HG03565 (cell line): ENCODE results near the gene SPOCK1.

Experiments
- ATAC-seq: cut with Tn5 transposase; IDR thresholded peaks from one replicate; pipeline ENCODE4 v1.9.1; 2021; ENCODE audit warnings: mild to moderate bottlenecking, moderate library complexity; ENCODE audit not compliant: unreplicated experiment

The SPOCK1 gene

DNA sequence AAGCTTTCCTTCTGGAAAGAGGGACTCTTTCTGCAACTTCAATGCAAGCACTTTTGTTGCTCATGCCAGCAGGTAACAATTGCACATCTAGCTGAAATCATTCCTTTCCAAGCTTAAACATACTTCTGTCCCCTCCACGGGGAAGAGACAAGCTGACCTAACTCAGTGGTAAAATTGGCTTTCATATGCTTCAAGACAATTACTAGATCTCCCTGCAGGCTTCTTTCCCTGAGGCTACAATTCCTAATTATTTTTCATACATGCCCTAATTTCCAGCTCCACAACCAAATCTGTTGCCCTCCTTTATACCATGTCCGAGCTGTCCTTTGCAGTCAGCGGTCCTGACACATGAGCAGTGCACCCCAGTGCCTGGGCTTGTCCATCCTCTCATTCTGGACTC lies 324.9 kb downstream of the SPOCK1 start:
- no peak for ATAC-seq

DNA sequence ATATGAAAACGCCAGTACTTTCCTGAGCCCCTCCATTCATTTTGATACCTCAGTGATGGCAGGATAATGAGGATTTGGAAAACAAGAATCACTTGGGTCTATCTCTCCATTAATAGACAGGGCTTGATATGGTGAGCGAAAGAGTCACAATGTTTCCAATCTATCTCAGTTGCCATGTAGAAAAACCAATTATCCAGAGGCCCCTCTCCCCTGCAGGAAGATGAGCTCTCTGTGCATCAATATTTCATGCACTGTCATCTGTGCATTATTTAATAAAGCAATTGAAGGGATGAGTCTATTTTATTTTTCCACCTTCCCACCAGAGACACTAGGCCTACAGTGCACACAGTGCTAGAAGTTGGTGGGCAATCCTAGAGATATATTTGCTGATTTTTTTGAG lies 326.9 kb downstream of the SPOCK1 start:
- ATAC-seq: no peak

DNA sequence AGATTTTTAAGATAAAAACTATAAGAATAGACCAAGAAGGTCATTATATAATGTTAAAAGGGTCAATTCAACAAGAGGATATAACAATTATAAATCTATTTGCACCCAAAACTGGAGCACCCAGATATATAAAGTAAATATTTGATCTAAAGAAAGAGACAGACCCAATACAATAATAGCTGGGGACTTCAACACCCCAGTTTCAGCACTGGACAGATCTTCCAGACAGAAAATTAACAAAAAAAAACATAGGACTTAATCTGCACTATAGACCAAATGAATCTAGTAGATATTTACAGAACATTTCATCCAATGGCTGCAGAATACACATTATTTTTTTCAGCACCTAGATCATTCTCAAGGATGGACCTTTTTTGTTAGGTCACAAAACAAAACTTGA lies 331.9 kb downstream of the SPOCK1 start:
- ATAC-seq: no peak

GRCh38 chr5:137164961-137165360 lies 334.2 kb downstream of the SPOCK1 start:
- ATAC-seq: no peak

GRCh38 chr5:137164536-137164935 lies 334.6 kb downstream of the SPOCK1 start:
- no peak for ATAC-seq

GRCh38 chr5:137158691-137159090 lies 340.4 kb downstream of the SPOCK1 start:
- ATAC-seq: no peak

- ATAC-seq: no peak
Measured at GRCh38 chr5:137156180-137156579, 342.9 kb downstream of the SPOCK1 start.

- ATAC-seq: no peak
Measured at GRCh38 chr5:137155261-137156000, 343.7 kb downstream of the SPOCK1 start.

DNA sequence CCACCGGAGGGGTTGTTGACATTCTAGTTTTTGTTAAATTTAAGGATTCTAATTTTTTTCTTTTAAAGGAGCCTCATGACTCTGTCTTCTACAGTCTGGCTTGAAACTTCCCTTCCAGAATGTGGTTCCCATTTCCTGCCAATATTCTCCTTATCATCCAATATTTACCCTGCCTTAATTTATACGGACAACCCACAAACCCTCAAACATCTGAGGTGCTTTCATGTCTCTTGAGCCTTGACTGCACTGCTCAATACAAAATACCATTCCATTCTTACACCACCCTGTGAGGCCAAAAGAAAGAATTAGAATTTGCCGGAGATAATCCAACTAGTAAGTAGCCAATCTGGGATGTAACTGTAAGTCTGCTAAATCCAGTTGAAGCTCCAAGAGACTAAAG lies 346.5 kb downstream of the SPOCK1 start:
- no peak for ATAC-seq

- ATAC-seq: no peak
Measured at GRCh38 chr5:137148655-137149054, 350.5 kb downstream of the SPOCK1 start.

GRCh38 chr5:137148159-137148558 lies 351.0 kb downstream of the SPOCK1 start:
- no peak for ATAC-seq

DNA sequence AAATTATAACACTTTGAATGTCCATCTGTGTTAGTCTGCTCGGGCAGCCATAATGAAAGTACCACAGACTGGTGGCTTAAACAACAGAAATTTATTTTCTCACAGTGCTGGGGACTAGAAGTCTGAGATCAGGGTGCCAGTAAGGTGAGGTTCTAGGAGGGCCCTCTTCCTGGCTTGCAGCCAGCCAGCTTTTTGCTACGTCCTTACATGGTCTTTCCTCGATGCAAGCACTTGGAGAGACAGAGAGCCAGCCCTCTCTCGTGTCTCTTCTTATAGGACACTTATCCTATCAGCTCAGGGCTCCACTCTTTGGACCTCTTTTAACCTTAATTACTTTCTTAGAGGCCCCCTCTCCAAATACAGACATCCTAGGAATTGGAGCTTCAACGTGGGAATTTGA lies 351.8 kb downstream of the SPOCK1 start:
- ATAC-seq: no peak

DNA sequence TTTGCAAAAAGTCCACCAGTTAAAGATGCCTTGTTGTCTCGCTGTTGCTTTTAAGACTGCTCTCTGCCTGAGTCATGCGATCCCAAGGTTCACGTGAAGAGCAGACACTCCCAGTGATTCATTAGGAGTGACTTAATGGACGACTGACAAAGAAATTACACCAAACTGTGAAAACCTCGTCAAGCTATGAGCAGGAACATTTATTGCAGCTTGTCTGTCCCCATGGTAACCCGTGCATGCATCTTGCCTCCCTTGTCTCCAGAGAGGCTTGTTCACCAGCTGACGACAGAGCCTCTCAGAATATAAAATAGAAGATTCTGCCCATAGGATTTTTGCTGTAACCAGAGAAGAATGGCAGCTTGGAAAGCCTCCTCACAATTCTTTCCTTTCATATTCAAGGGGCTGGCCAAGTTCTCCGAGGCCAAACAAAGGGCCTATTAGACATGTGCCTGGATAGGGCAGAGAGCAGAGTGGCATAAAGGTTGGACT lies 352.7 kb downstream of the SPOCK1 start:
- ATAC-seq: no peak

GRCh38 chr5:137145721-137146120 lies 353.4 kb downstream of the SPOCK1 start:
- ATAC-seq: no peak

- no peak for ATAC-seq
Measured at GRCh38 chr5:137144656-137145055, 354.5 kb downstream of the SPOCK1 start.

DNA sequence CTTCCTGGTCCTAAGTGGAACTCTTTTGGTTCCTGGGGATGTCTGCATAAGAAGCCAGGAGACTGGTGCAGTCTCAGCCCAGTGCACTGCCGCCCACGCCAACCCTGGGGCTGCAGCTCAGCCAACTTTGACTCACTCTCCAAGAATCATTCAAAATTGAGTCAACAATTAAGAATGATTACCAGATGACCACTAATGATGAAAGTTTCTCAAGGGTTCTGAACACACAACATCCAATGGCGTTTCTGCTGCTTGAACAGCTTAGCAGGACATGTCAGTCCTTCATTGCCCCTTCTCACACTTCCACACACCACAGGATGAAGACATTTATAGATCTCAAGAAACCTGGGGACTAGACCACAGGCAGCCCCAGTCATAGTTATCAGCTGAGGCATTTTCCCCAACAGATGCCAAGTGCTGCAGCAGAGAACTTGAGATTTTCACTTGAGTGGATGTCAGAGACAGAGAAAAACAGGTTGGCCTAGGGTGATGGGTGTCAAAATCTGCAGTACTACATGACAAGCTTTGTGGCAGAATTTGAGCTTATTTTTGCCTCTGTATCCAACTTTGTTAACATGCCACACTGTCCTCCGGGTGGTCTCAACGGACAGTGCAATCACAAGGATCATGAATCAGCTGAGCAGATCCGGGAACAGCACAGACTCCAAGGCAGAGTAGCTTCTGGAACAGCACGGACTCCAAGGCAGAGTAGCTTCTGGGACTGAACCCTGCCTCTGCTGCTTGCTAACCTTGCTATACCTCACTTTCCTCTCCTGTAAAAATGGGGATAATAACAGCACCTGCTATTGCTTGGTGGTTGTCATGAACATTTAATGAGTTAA lies 356.1 kb downstream of the SPOCK1 start:
- no peak for ATAC-seq

DNA sequence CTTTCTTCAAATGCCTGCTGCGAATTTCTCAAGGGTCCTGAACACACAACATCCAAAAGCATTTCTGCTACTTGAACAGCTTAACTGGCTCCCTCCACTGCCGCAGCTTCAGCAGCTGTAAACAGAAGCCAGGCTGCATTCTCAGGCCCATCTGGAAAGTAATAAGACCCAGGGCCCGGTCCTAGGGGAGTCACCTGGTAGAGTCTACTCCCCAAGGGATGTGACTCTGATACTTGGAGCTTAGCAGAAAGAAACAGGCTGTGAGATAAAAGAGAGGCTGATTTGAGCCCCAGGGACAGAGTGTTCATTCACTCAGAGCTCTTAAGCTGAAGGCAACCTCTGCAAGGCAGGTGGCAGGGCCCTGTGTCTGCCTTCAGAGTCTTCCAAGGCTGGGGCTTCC lies 356.8 kb downstream of the SPOCK1 start:
- no peak for ATAC-seq

- no peak for ATAC-seq
Measured at GRCh38 chr5:137141779-137142178, 357.3 kb downstream of the SPOCK1 start.

GRCh38 chr5:137136991-137137632 lies 362.0 kb downstream of the SPOCK1 start:
- no peak for ATAC-seq

- no peak for ATAC-seq
Measured at GRCh38 chr5:137134920-137135532, 364.1 kb downstream of the SPOCK1 start.
